Parathyroid adenoma (tissue), 2 donors: Measurements from ENCODE around the gene WDR73.

Source experiments
- H2AFZ ChIP-seq: fragments of 300-600 bp; sonication (generic); one replicate; pipeline ENCODE4 v1.7.0; 2017; ENCODE audit warnings: antibody characterized with exemption, mild to moderate bottlenecking
- H3K27ac ChIP-seq: fragments of 300-600 bp; sonication (generic); one replicate; pipeline ENCODE4 v1.7.0; 2017
- H3K27me3 ChIP-seq: fragments of 300-600 bp; sonication (generic); one replicate; pipeline ENCODE4 v1.7.0; 2017; ENCODE audit warnings: low read length; ENCODE audit not compliant: control insufficient read depth, insufficient read depth
- H3K36me3 ChIP-seq: fragments of 300-600 bp; sonication (generic); one replicate; pipeline ENCODE4 v1.7.0; 2017; ENCODE audit warnings: low read length; ENCODE audit not compliant: control insufficient read depth, insufficient read depth
- H3K4me1 ChIP-seq: fragments of 300-600 bp; sonication (generic); one replicate; pipeline ENCODE4 v1.7.0; 2017; ENCODE audit warnings: control low read depth
- H3K4me2 ChIP-seq: fragments of 300-600 bp; sonication (generic); one replicate; pipeline ENCODE4 v1.7.0; 2017; ENCODE audit warnings: low read length
- H3K4me3 ChIP-seq: fragments of 300-600 bp; sonication (generic); one replicate; pipeline ENCODE4 v1.7.0; 2017; ENCODE audit warnings: low read depth, low read length
- H3K79me2 ChIP-seq: fragments of 300-600 bp; sonication (generic); one replicate; pipeline ENCODE4 v1.7.0; 2017; ENCODE audit warnings: control low read depth
- H3K9ac ChIP-seq: fragments of 300-600 bp; sonication (generic); one replicate; pipeline ENCODE4 v1.7.0; 2017; ENCODE audit warnings: mild to moderate bottlenecking
- H3K9me3 ChIP-seq: fragments of 300-600 bp; sonication (generic); one replicate; pipeline ENCODE4 v1.7.0; 2017; ENCODE audit warnings: low read length; ENCODE audit not compliant: control insufficient read depth
- TF ChIP-seq, protein P1 (sequence below): fragments of 300-600 bp; sonication (generic); IDR thresholded peaks from one replicate; pipeline ENCODE4 v1.7.0; 2017; ENCODE audit warnings: antibody characterized with exemption, mild to moderate bottlenecking
- donor health status: primary hyperparathyroidism.

WDR73 gene

DNA sequence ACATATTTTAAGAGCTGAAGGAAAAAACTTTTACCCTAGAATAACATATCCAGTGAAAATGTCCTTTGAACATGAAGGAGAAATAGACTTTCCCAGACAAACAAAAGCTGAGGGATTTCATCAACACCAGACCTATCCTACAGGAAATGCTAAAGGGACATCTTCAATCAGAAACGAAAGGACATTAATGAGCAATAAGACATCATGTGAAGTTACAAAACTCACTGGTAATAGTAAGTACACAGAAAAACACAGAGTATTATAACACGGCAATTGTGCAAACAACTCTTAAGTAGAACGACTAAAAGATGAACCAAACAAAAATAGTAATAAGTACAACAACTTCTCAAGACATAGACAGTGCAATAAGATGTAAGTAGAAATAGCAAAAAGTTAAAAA, 56.8 kb downstream of the WDR73 start:
- Histone ChIP-seq H3K9me3 (no peaks in the 10 kb centered on the region), H3K9ac (no peak overlapping the region), H3K4me1 (no peaks in the 10 kb centered on the region), H3K27ac (no peak overlapping the region), H3K4me3 (no peak overlapping the region), H2AFZ (no peak overlapping the region), H3K36me3 (no peaks in the 10 kb centered on the region), H3K79me2 (peaks cover 2% of the 10 kb centered on the region), H3K4me2 (no peak overlapping the region), H3K27me3 (no peaks in the 10 kb centered on the region)
- TF ChIP-seq, protein P1, sequence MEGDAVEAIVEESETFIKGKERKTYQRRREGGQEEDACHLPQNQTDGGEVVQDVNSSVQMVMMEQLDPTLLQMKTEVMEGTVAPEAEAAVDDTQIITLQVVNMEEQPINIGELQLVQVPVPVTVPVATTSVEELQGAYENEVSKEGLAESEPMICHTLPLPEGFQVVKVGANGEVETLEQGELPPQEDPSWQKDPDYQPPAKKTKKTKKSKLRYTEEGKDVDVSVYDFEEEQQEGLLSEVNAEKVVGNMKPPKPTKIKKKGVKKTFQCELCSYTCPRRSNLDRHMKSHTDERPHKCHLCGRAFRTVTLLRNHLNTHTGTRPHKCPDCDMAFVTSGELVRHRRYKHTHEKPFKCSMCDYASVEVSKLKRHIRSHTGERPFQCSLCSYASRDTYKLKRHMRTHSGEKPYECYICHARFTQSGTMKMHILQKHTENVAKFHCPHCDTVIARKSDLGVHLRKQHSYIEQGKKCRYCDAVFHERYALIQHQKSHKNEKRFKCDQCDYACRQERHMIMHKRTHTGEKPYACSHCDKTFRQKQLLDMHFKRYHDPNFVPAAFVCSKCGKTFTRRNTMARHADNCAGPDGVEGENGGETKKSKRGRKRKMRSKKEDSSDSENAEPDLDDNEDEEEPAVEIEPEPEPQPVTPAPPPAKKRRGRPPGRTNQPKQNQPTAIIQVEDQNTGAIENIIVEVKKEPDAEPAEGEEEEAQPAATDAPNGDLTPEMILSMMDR, result no peak

DNA sequence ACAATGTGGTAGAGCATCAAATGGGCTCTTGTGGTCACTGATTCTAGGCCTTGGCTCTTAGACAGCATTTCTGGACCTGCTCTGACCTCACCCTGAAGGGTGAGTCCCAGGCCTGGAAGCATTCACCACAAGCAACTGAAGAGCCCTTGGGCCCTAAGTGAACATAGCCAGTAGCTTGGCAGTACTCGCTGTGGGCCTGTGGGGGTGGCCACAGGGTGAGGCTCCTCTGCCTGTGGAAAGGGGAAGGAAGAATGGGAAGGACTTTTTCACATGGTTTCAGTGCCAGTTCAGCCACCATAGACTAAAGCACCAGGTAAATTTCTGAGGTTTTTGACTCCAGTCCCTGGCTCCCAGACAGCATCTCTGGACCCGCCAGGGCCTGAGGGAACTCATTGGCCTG, 58.4 kb downstream of the WDR73 start:
- Histone ChIP-seq H3K79me2 (no peaks in the 10 kb centered on the region), H3K36me3 (no peaks in the 10 kb centered on the region), H3K9ac (no peak overlapping the region), H3K27me3 (no peaks in the 10 kb centered on the region), H3K27ac (no peak overlapping the region), H3K4me3 (no peak overlapping the region), H3K4me2 (no peak overlapping the region), H3K9me3 (no peaks in the 10 kb centered on the region), H3K4me1 (no peaks in the 10 kb centered on the region), H2AFZ (no peak overlapping the region)
- TF ChIP-seq, protein P1, result no peak

DNA sequence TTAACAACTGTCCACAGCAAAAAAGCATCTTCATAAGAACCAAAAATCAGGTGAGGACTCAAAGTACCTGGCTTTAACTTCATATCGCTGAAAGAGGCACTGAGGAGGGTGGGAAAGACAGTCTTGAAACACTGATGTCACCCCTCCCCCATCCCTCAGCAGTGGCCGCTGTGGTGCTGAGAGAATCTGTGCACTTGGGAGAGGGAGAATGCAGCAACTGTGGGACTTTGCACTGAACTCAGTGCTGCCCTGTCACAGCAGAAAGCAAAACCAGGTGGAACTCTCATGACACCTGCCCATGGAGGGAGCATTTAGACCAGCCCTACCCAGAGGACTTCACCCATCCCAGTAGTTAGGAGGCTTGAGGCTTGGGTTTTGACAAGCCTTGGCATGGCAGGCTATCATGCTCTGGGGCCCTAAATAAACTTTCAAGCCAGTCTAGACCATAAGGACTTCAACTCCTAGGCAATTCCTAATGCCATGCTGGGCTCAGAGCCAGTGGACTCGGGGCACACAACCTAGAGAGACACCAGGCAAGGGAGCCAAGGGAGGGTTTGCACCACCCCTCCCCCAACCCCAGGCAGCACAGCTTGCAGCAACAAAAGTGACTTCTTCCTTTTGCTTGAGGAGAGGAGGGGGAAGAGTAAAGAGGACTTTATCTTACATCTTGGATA, 59.3 kb downstream of the WDR73 start:
- Histone ChIP-seq H2AFZ (no peak overlapping the region), H3K4me2 (no peak overlapping the region), H3K9ac (no peak overlapping the region), H3K27ac (no peak overlapping the region), H3K36me3 (no peaks in the 10 kb centered on the region), H3K27me3 (no peaks in the 10 kb centered on the region), H3K79me2 (no peaks in the 10 kb centered on the region), H3K4me1 (no peaks in the 10 kb centered on the region), H3K9me3 (no peaks in the 10 kb centered on the region), H3K4me3 (no peak overlapping the region)
- TF ChIP-seq, protein P1, result no peak

DNA sequence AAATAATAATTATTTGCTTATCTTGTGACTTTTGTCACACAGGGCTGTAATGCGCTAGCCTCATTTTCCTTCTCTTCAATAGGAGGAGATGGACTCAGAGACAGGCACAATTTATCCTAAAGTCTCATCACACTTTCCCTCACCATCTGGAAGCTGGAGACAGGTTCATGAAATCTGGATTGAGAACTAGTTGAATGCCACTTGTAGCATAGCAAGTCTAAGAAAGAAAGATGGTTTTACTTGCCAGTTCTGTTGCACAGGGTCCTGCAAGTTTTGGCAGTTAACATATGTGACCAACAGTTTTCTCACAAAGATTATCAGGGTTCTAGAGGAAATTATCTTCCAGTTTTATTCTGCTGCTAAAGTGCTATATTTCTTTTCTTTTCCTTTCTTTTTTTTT, 62.3 kb downstream of the WDR73 start:
- Histone ChIP-seq H3K9me3 (no peaks in the 10 kb centered on the region), H3K9ac (no peak overlapping the region), H3K36me3 (no peaks in the 10 kb centered on the region), H3K4me2 (no peak overlapping the region), H3K27ac (no peak overlapping the region), H3K4me3 (no peak overlapping the region), H3K27me3 (no peaks in the 10 kb centered on the region), H3K79me2 (no peaks in the 10 kb centered on the region), H3K4me1 (no peaks in the 10 kb centered on the region), H2AFZ (no peak overlapping the region)
- TF ChIP-seq, protein P1, result no peak

- Histone ChIP-seq H3K9me3 (no peaks in the 10 kb centered on the region), H3K36me3 (no peaks in the 10 kb centered on the region), H3K9ac (no peak overlapping the region), H3K4me3 (no peak overlapping the region), H3K4me2 (no peak overlapping the region), H2AFZ (no peak overlapping the region), H3K4me1 (no peaks in the 10 kb centered on the region), H3K27ac (no peak overlapping the region), H3K27me3 (no peaks in the 10 kb centered on the region), H3K79me2 (no peaks in the 10 kb centered on the region)
- TF ChIP-seq, protein P1, result no peak
Measured at GRCh38 chr15:84590406-84590805, 63.7 kb downstream of the WDR73 start.
